GM19035 (cell line): Measurements from ENCODE around the gene ZC3H14.

Experiments used
- ATAC-seq: cut with Tn5 transposase; IDR thresholded peaks from one replicate; pipeline ENCODE4 v1.9.1; 2021; ENCODE audit not compliant: unreplicated experiment

Gene ZC3H14

GRCh38 chr14:88551980-88552431 is 10.8 kb upstream of the ZC3H14 start:
- no peak for ATAC-seq

- ATAC-seq, result no peak
Measured at GRCh38 chr14:88552876-88553275, 10.0 kb upstream of the ZC3H14 start.

- ATAC-seq, result no peak
Measured at GRCh38 chr14:88553886-88554456, 8.9 kb upstream of the ZC3H14 start.

GRCh38 chr14:88554457-88555286 is 8.2 kb upstream of the ZC3H14 start, which contains the start of gene PTPN21:
TSS of gene PTPN21 (minus strand) at chr14:88555007. CDS start at chr14:88550417, 4,590 bp downstream.
- ATAC-seq, result peak; percentile 52

- ATAC-seq, result no peak
Measured at GRCh38 chr14:88556581-88556980, 6.3 kb upstream of the ZC3H14 start.

GRCh38 chr14:88559852-88560251 is 3.0 kb upstream of the ZC3H14 start:
- no peak for ATAC-seq

GRCh38 chr14:88562532-88562830 is 356 bp upstream of the ZC3H14 start:
- no peak for ATAC-seq

- no peak for ATAC-seq
Measured at GRCh38 chr14:88563845-88564244, 1.0 kb downstream of the ZC3H14 start.

GRCh38 chr14:88565427-88565826 is 2.6 kb downstream of the ZC3H14 start:
- no peak for ATAC-seq

GRCh38 chr14:88568196-88568595 is 5.4 kb downstream of the ZC3H14 start:
- ATAC-seq, result no peak

- ATAC-seq, result no peak
Measured at GRCh38 chr14:88572117-88572516, 9.3 kb downstream of the ZC3H14 start.

GRCh38 chr14:88576222-88576621 is 13.4 kb downstream of the ZC3H14 start:
- ATAC-seq, result no peak

GRCh38 chr14:88584451-88584850 is 21.6 kb downstream of the ZC3H14 start:
- ATAC-seq, result no peak

GRCh38 chr14:88588081-88588480 is 25.2 kb downstream of the ZC3H14 start:
- no peak for ATAC-seq

- ATAC-seq, result no peak
Measured at GRCh38 chr14:88590173-88590572, 27.3 kb downstream of the ZC3H14 start.

GRCh38 chr14:88592031-88592430 is 29.2 kb downstream of the ZC3H14 start:
- ATAC-seq, result no peak

- no peak for ATAC-seq
Measured at GRCh38 chr14:88597038-88597437, 34.2 kb downstream of the ZC3H14 start.

GRCh38 chr14:88597601-88598000 is 34.8 kb downstream of the ZC3H14 start:
- no peak for ATAC-seq

GRCh38 chr14:88598097-88598675 is 35.3 kb downstream of the ZC3H14 start:
- no peak for ATAC-seq

- peak; percentile 44 for ATAC-seq
Measured at GRCh38 chr14:88599326-88599725, 36.5 kb downstream of the ZC3H14 start.

- peak; percentile 94 for ATAC-seq
Measured at GRCh38 chr14:88599761-88600439, 37.1 kb downstream of the ZC3H14 start.

- no peak for ATAC-seq
Measured at GRCh38 chr14:88604212-88604611, 41.4 kb downstream of the ZC3H14 start.
